AG10803 (cell line): Measurements from ENCODE around the gene TWIST1.

Experiments used
- DNase-seq: peaks from one replicate; pipeline ENCODE4 v3.0.0; 2010; ENCODE audit warnings: low read depth
- H3K4me3 ChIP-seq: 2 replicates; pipeline ENCODE4 v1.5.1; 2011; ENCODE audit warnings: mild to moderate bottlenecking, low read length, control low read depth
- TF ChIP-seq, protein P1 (sequence below): conservative IDR thresholded peaks from 2 replicates; pipeline ENCODE4 v1.5.1; 2011; ENCODE audit warnings: mild to moderate bottlenecking, low read length, control low read depth, inconsistent platforms

The TWIST1 gene

DNA sequence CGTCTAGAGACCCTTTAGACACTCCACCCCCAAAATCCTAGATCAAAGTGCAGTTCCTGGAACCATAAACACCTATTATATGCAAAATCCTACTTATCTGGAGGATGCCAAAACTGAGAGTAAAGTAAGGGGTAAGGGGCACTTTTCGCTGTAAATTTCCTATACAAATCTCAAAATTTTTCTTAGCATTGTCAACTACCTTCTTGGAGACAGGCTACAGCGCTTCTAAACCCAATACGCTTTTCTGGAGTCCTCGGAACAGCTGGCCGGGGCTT, 10.4 kb downstream of the TWIST1 start:
- TF ChIP-seq, protein P1, sequence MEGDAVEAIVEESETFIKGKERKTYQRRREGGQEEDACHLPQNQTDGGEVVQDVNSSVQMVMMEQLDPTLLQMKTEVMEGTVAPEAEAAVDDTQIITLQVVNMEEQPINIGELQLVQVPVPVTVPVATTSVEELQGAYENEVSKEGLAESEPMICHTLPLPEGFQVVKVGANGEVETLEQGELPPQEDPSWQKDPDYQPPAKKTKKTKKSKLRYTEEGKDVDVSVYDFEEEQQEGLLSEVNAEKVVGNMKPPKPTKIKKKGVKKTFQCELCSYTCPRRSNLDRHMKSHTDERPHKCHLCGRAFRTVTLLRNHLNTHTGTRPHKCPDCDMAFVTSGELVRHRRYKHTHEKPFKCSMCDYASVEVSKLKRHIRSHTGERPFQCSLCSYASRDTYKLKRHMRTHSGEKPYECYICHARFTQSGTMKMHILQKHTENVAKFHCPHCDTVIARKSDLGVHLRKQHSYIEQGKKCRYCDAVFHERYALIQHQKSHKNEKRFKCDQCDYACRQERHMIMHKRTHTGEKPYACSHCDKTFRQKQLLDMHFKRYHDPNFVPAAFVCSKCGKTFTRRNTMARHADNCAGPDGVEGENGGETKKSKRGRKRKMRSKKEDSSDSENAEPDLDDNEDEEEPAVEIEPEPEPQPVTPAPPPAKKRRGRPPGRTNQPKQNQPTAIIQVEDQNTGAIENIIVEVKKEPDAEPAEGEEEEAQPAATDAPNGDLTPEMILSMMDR, result no peak
- DNase-seq, result no peak

DNA sequence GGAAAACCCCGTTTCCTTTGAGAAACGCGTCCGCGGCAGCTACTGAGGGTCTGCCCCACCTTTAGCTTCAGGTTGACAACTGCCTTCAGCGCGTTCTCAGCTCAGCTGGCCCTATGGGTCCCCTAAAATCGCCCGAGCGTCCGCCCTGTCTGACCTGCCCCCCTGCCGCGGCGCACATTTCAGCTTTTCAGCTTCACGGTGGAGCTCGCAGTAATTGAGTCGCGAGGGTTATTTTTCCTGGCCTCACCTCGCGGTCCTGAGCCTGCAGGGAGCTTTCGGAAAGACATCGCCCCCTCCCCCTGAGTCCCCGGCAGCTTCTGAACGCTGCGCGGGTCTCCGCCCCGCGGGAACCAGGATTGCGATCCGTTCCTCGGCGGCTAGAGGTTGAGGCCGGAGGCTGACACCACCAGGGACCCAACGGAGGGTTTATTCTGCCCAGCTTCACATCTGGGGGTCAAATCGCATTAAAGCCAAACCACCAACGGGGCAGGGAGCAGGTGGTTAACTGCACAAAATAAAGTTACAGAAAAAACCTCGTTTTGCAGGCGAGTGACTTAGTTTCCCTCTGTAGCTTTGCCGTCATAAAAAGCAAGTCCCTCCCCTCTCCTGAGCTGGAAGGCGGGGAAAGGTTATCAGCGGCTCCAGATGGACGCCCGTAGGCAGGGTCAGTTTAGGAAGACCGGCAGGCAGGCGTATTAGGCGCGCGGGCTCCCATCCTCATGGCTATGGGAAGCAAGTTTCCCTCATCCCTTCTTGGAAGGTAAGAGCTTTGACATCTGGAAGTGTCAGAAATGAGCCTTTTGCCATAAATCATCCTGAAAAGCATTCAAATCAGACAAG, 11.0 kb downstream of the TWIST1 start:
- TF ChIP-seq, protein P1, result no peak
- H3K4me3 ChIP-seq, result peak overlapping the region; percentile 99
- DNase-seq, result no peak

More for the DNA sequence above, 10.4 kb downstream of the TWIST1 start:
- H3K4me3 ChIP-seq, result peak overlapping the region; percentile 99

DNA sequence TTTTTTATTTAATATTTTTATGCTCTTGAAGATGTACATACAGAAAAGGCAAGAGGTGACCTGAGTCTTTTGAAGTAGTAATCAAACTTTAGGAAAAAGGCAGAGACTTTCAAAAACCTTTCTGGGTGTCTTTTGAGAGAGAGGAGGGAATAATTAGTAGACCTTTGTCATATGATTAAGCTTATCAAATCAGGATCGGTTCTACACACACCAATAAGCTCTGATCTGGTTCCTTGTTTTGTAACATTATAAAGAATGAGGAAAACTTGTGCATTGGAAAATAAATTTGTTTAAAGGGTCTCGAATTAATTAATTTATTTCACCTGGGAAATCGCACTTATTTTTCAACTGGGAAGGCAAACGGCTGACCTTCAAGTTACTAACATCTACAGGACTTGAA, 11.9 kb downstream of the TWIST1 start:
- TF ChIP-seq, protein P1, result no peak
- no peak for DNase-seq
- H3K4me3 ChIP-seq, result peak overlapping the region; percentile 99

DNA sequence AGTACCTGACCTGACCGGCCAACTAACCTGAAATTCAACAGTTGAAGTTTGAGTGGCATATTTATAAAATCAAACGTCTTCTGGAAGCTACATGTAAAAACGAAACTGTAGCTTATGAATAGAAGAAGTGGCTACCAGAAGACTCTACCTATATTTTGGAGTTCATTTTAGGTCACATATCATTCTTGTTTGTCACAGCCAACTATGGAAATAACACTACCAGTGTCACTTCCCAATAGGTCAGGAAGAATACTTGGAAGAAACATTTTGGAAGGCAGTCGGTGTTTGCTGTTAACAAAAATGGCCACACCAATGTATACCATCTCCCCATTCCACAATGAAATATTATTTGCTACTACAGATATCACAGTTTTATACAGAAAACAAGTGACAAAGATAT, 12.6 kb downstream of the TWIST1 start:
- no peak for DNase-seq
- peak overlapping the region; percentile 99 for H3K4me3 ChIP-seq
- TF ChIP-seq, protein P1, result no peak

DNA sequence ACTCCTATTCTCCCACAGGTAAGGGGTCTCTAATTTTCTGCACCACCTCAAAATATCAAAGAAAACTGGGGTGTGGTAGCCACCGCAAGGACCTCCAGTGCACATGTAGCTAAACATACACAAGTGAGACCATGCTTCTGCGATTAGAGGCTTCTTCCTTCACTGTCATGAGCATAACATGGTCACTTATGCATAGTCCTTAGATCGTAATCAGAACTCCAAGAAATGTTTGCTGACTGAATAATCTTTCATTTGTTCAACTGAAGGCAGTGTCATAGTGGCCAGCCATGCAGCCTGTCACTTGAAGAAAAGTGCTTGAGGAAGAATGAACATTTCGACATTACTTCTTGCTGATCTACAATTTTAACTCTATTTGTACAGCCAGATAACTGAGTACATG, 14.6 kb downstream of the TWIST1 start:
- peak overlapping the region; percentile 29 for H3K4me3 ChIP-seq
- no peak for DNase-seq
- TF ChIP-seq, protein P1, result no peak

DNA sequence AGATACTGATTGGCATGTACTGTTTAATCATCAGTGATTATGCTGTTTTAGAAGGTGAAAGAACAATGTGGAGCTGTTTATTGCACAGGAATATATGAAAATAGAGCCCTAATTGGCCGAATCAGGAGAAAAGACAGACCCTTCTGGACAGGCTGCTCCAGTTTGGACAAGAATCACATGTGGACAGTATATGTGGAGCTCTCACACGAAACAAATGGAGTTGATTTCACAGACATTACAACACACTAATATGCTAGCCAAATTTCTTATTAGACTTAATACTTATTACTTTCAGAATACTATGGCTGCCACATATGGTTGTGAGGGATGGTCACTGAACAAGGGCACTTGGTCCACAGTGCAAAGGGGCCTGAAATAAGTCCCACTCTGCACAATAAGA, 15.5 kb downstream of the TWIST1 start:
- TF ChIP-seq, protein P1, result no peak
- peak; percentile 75 for DNase-seq
- peak overlapping the region; percentile 46 for H3K4me3 ChIP-seq

DNA sequence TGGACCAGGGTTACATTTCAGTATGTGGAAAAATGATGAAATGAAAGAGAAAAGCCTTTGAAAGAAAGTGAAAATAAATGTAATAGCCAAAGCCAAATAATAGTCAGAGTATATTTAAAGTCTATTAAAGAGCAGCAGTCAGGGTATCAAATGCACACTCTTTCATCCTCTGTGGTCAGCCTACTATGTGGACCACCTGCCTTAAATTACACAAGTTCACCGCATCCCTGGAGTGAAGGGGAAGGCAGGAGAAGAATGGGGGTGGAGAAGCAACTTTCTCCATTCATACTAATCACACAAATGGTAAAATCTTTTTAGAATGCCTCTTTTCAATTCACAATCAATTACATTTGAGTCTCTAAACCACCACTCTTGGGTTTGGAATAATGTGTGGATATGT, 16.0 kb downstream of the TWIST1 start:
- peak overlapping the region; percentile 46 for H3K4me3 ChIP-seq
- no peak for DNase-seq
- TF ChIP-seq, protein P1, result no peak
